Neural progenitor cell (in vitro differentiated cells): ENCODE results near the gene MCTP2.

Experiments
- CTCF ChIP-seq: fragments of 200-600 bp; sonication (generic); IDR thresholded peaks from 2 replicates; pipeline ENCODE4 v1.5.1; 2017; ENCODE audit warnings: antibody characterized with exemption, mild to moderate bottlenecking
- EZH2 ChIP-seq: fragments of 200-600 bp; sonication (generic); IDR thresholded peaks from 2 replicates; pipeline ENCODE4 v1.6.1; 2017; ENCODE audit warnings: antibody characterized with exemption, mild to moderate bottlenecking, moderate library complexity
- EZH2phosphoT487 ChIP-seq: fragments of 200-600 bp; sonication (generic); IDR thresholded peaks from 2 replicates; pipeline ENCODE4 v1.6.1; 2017; ENCODE audit warnings: antibody characterized with exemption

- TF ChIP-seq CTCF (no peak), EZH2 (no peak), EZH2phosphoT487 (no peak)
Measured at GRCh38 chr15:94270570-94270969, 39.2 kb downstream of the MCTP2 start.
